Urinary bladder (tissue), 4 donors: ENCODE data around the gene ZNF213. TPM values are rescaled to one million over a fixed set of nuclear protein-coding genes. Genes with fewer than 3 reads are reported as not detected.

Source experiments
- DNase-seq: peaks from one replicate; pipeline ENCODE4 v3.0.0-alpha.2; 2015; ENCODE audit errors: extremely low spot score
- H3K27ac ChIP-seq: one replicate; pipeline ENCODE4 v1.5.1; 2013; ENCODE audit warnings: low read depth, mild to moderate bottlenecking, moderate library complexity
- H3K36me3 ChIP-seq: one replicate; pipeline ENCODE4 v1.6.1; 2013; ENCODE audit warnings: mild to moderate bottlenecking, moderate library complexity; ENCODE audit not compliant: insufficient read depth
- H3K4me1 ChIP-seq: one replicate; pipeline ENCODE4 v1.6.1; 2013; ENCODE audit warnings: mild to moderate bottlenecking, moderate library complexity; ENCODE audit not compliant: insufficient read depth
- H3K4me3 ChIP-seq: one replicate; pipeline ENCODE4 v1.5.1; 2013; ENCODE audit warnings: low read depth, low read length
- WGBS: extraction: QIAGEN DNeasy Blood & Tissue Kit; methylation state at CpG from one replicate; pipeline ENCODE4 v1.1.7; 2013; 5-methylcytosine and 5-hydroxymethylcytosine counted together
- polyA plus RNA-seq: library from polyadenylated mRNA; stranded (reverse); fragments of 200-250 nt; gene quantifications from one replicate; pipeline ENCODE4 v1.2.3, GENCODE V29; 2013
- total RNA-seq: library from RNA; depleted of rRNA; stranded (reverse); fragments of >200 nt; gene quantifications from one replicate; pipeline ENCODE4 v1.2.3, GENCODE V29; 2014
- donor health status: healthy with polysubstance abuse.
- donor health status: healthy.

The ZNF213 gene
- total RNA-seq (4.0 TPM), polyA plus RNA-seq (16.0 TPM)

GRCh38 chr16:3134338-3135125 lies at the start of gene ZNF213:
Gene ZNF213 (plus strand): TSS chr16:3135029. CDS start chr16:3137281, 2,252 bp downstream.
- DNase-seq, result peak; percentile 97
- no peaks in the 10 kb centered on the region for H3K4me1 ChIP-seq
- WGBS, result under 1% methylated on average over 63 of the region's 63 CpGs

GRCh38 chr16:3085868-3086595 lies 48.8 kb upstream of the ZNF213 start:
- no peak for DNase-seq
- no peak overlapping the region for H3K4me3 ChIP-seq
- no peaks in the 10 kb centered on the region for H3K4me1 ChIP-seq
- WGBS, result 87% methylated on average over 17 of the region's 17 CpGs
- H3K36me3 ChIP-seq, result no peaks in the 10 kb centered on the region
- no peak overlapping the region for H3K27ac ChIP-seq

More at GRCh38 chr16:3134338-3135125, at the start of gene ZNF213:
- Histone ChIP-seq H3K27ac (peak within 1 kb of the TSS; percentile 93), H3K36me3 (peaks cover 2% of the 10 kb centered on the region), H3K4me3 (peak within 1 kb of the TSS; percentile 84)

- WGBS, result 65% methylated on average over 14 of the region's 14 CpGs
- H3K4me3 ChIP-seq, result no peak overlapping the region
- no peaks in the 10 kb centered on the region for H3K36me3 ChIP-seq
- no peak for DNase-seq
- no peaks in the 10 kb centered on the region for H3K4me1 ChIP-seq
- no peak overlapping the region for H3K27ac ChIP-seq
Observed at GRCh38 chr16:3086596-3087242, 48.1 kb upstream of the ZNF213 start.

GRCh38 chr16:3087243-3088235 lies 47.3 kb upstream of the ZNF213 start:
- WGBS, result 61% methylated on average over 18 of the region's 18 CpGs
- Histone ChIP-seq H3K4me3 (no peak overlapping the region), H3K4me1 (no peaks in the 10 kb centered on the region), H3K27ac (no peak overlapping the region), H3K36me3 (no peaks in the 10 kb centered on the region)
- no peak for DNase-seq

GRCh38 chr16:3088450-3088849 lies 46.4 kb upstream of the ZNF213 start:
- no peak for DNase-seq
- no peak overlapping the region for H3K4me3 ChIP-seq
- WGBS, result 57% methylated on average over 7 of the region's 7 CpGs
- H3K27ac ChIP-seq, result no peak overlapping the region
- H3K36me3 ChIP-seq, result no peaks in the 10 kb centered on the region
- H3K4me1 ChIP-seq, result no peaks in the 10 kb centered on the region

GRCh38 chr16:3088925-3089716 lies 45.7 kb upstream of the ZNF213 start:
- H3K36me3 ChIP-seq, result no peaks in the 10 kb centered on the region
- H3K4me3 ChIP-seq, result no peak overlapping the region
- 95% methylated on average over 71 of the region's 71 CpGs for WGBS
- H3K4me1 ChIP-seq, result no peaks in the 10 kb centered on the region
- no peak overlapping the region for H3K27ac ChIP-seq
- DNase-seq, result no peak

GRCh38 chr16:3089717-3090592 lies 44.9 kb upstream of the ZNF213 start:
- no peaks in the 10 kb centered on the region for H3K4me1 ChIP-seq
- no peak overlapping the region for H3K27ac ChIP-seq
- WGBS, result 96% methylated on average over 81 of the region's 81 CpGs
- H3K4me3 ChIP-seq, result no peak overlapping the region
- DNase-seq, result no peak
- H3K36me3 ChIP-seq, result no peaks in the 10 kb centered on the region

GRCh38 chr16:3091551-3091950 lies 43.3 kb upstream of the ZNF213 start:
- Histone ChIP-seq H3K4me1 (no peaks in the 10 kb centered on the region), H3K4me3 (no peak overlapping the region), H3K27ac (no peak overlapping the region), H3K36me3 (no peaks in the 10 kb centered on the region)
- WGBS, result 82% methylated on average over 8 of the region's 8 CpGs
- no peak for DNase-seq

GRCh38 chr16:3092501-3092941 lies 42.3 kb upstream of the ZNF213 start:
- Histone ChIP-seq H3K27ac (no peak overlapping the region), H3K36me3 (no peaks in the 10 kb centered on the region), H3K4me1 (no peaks in the 10 kb centered on the region), H3K4me3 (no peak overlapping the region)
- WGBS, result 60% methylated on average over 20 of the region's 20 CpGs
- no peak for DNase-seq

GRCh38 chr16:3094289-3095027 lies 40.4 kb upstream of the ZNF213 start:
- Histone ChIP-seq H3K36me3 (no peaks in the 10 kb centered on the region), H3K4me3 (no peak overlapping the region), H3K27ac (no peak overlapping the region), H3K4me1 (no peaks in the 10 kb centered on the region)
- no peak for DNase-seq
- WGBS, result 90% methylated on average over 22 of the region's 22 CpGs

- 48% methylated on average over 4 of the region's 4 CpGs for WGBS
- no peaks in the 10 kb centered on the region for H3K36me3 ChIP-seq
- H3K27ac ChIP-seq, result no peak overlapping the region
- H3K4me3 ChIP-seq, result no peak overlapping the region
- H3K4me1 ChIP-seq, result no peaks in the 10 kb centered on the region
- DNase-seq, result no peak
Observed at GRCh38 chr16:3095869-3096268, 39.0 kb upstream of the ZNF213 start.
